Natural killer cell treated with Interleukin-12 subunit alpha and Interleukin-12 subunit beta and Interleukin-15 and Interleukin-18, amount 100 ng/mL, for 72 hours (primary cell): Measurements from ENCODE around the gene RTN4RL2. TPM values are rescaled to one million over a fixed set of nuclear protein-coding genes. Genes with fewer than 3 reads are reported as not detected.
A peak's percentile ranks its signal among the peaks of the same experiment; 100 is the strongest.

Experiments used
- ATAC-seq, 2 donors: fragments of 150-1000 bp; cut with Tn5 transposase in 1 of 2; sonication (Bioruptor Pico), chemical (Tn5 transposase) in 1 of 2; 2 replicates each; pipeline ENCODE4 v1.10.0; 2021
- DNase-seq: peaks from one replicate; pipeline ENCODE4 v3.0.0; 2022; ENCODE audit warnings: low spot score
- H3K27ac Mint-ChIP-seq, 2 donors: 1 replicate in 1 of 2; 2 replicates in 1 of 2; pipeline ENCODE4 v1.8.0; 2022; ENCODE audit warnings: mixed read lengths in 2 of 2, mild to moderate bottlenecking in 1 of 2, moderate library complexity in 1 of 2
- H3K27me3 Mint-ChIP-seq, 2 donors: 1 replicate in 1 of 2; 2 replicates in 1 of 2; pipeline ENCODE4 v1.8.0; 2022; ENCODE audit warnings: mixed read lengths in 2 of 2
- H3K36me3 Mint-ChIP-seq: one replicate; pipeline ENCODE4 v1.8.0; 2022; ENCODE audit warnings: mixed read lengths
- H3K4me1 Mint-ChIP-seq, 2 donors: 1 replicate in 1 of 2; 2 replicates in 1 of 2; pipeline ENCODE4 v1.8.0; 2022; ENCODE audit warnings: low read depth in 2 of 2, mixed read lengths in 2 of 2, mild to moderate bottlenecking in 1 of 2
- H3K4me3 Mint-ChIP-seq: one replicate; pipeline ENCODE4 v1.8.0; 2022; ENCODE audit warnings: mixed read lengths
- H3K9me3 Mint-ChIP-seq: 2 replicates; pipeline ENCODE4 v1.8.0; 2022; ENCODE audit warnings: mixed read lengths
- total RNA-seq, 2 donors: library from RNA; stranded (reverse); gene quantifications; one replicate each; pipeline ENCODE4 v1.2.3, GENCODE V29; 2022

RTN4RL2 gene
- total RNA-seq, 2 donors from 2014 or later = not detected

GRCh38 chr11:57474803-57475115 is 14.4 kb downstream of the RTN4RL2 start:
- Mint-ChIP-seq H3K27me3 (peaks cover 0 to 5% of the 10 kb centered on the region in 2 donors), H3K4me3 (peak overlapping the region; percentile 65), H3K27ac (no peak overlapping the region), H3K4me1 (peaks cover 14 to 23% of the 10 kb centered on the region in 2 donors), H3K36me3 (no peaks in the 10 kb centered on the region), H3K9me3 (no peaks in the 10 kb centered on the region)
- DNase-seq = no peak
- ATAC-seq = no peak

GRCh38 chr11:57475191-57475590 is 14.9 kb downstream of the RTN4RL2 start:
- Mint-ChIP-seq H3K9me3 (no peaks in the 10 kb centered on the region), H3K4me3 (peak overlapping the region; percentile 65), H3K4me1 (peaks cover 16 to 25% of the 10 kb centered on the region in 2 donors), H3K27me3 (peaks cover 0 to 5% of the 10 kb centered on the region in 2 donors), H3K27ac (no peak overlapping the region), H3K36me3 (no peaks in the 10 kb centered on the region)
- DNase-seq = no peak
- no peak for ATAC-seq

GRCh38 chr11:57475671-57476046 is 15.3 kb downstream of the RTN4RL2 start:
- ATAC-seq (no peak), DNase-seq (no peak)
- Mint-ChIP-seq H3K4me3 (peak overlapping the region; percentile 65), H3K27ac (no peak overlapping the region), H3K9me3 (no peaks in the 10 kb centered on the region), H3K36me3 (no peaks in the 10 kb centered on the region), H3K27me3 (peaks cover 0 to 5% of the 10 kb centered on the region in 2 donors), H3K4me1 (peaks cover 18 to 26% of the 10 kb centered on the region in 2 donors)

DNA sequence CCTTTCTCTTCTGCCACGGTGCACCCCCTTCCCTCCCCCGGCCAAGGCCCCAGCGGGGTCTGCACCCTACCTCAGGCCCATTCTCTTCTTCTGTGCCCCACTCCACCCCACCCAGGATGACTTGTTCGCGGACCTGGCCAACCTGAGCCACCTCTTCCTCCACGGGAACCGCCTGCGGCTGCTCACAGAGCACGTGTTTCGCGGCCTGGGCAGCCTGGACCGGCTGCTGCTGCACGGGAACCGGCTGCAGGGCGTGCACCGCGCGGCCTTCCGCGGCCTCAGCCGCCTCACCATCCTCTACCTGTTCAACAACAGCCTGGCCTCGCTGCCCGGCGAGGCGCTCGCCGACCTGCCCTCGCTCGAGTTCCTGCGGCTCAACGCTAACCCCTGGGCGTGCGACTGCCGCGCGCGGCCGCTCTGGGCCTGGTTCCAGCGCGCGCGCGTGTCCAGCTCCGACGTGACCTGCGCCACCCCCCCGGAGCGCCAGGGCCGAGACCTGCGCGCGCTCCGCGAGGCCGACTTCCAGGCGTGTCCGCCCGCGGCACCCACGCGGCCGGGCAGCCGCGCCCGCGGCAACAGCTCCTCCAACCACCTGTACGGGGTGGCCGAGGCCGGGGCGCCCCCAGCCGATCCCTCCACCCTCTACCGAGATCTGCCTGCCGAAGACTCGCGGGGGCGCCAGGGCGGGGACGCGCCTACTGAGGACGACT is 15.9 kb downstream of the RTN4RL2 start:
- Mint-ChIP-seq H3K4me1 (peaks cover 18 to 26% of the 10 kb centered on the region in 2 donors), H3K27me3 (peaks cover 3 to 10% of the 10 kb centered on the region in 2 donors), H3K36me3 (no peaks in the 10 kb centered on the region), H3K4me3 (peak overlapping the region; percentile 65), H3K9me3 (no peaks in the 10 kb centered on the region), H3K27ac (no peak overlapping the region)
- DNase-seq (no peak), ATAC-seq (peak; percentile 60 to 77)

DNA sequence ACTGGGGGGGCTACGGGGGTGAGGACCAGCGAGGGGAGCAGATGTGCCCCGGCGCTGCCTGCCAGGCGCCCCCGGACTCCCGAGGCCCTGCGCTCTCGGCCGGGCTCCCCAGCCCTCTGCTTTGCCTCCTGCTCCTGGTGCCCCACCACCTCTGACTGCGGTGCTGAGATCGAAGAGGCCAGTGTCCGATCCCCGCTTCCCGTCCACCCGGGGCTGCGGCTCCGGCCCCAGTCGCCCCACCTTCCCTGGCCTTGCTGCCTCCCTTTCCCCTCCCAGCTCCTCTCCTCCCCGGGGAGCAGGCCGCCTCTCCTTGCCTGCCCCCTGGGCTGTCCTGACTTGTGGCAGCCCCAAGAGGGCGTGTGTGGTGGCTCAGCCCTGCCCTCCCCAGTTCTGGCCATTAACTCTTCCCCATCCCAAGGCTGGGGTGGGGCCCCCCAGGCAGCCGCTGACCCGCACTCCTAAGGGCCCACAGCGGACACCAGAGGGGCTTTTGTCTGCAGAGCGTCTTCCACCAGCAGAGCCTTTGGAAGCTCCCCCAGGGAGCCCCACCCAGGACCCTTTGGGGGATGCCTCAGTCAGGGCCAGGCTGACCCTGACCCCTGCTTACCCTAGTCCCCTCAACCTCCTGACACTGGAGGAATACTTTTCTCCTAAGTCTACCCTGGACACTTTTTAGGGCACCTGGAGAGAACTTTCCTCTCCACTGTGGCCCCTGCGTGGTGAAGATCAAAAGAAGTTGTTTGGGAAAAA is 16.6 kb downstream of the RTN4RL2 start:
- Mint-ChIP-seq H3K36me3 (no peaks in the 10 kb centered on the region), H3K27me3 (peaks cover 9 to 18% of the 10 kb centered on the region in 2 donors), H3K9me3 (no peaks in the 10 kb centered on the region), H3K27ac (no peak overlapping the region), H3K4me1 (peaks cover 18 to 26% of the 10 kb centered on the region in 2 donors), H3K4me3 (peak overlapping the region; percentile 65)
- peak; percentile 55 to 74 for ATAC-seq
- no peak for DNase-seq

- Mint-ChIP-seq H3K4me1 (peaks cover 18 to 26% of the 10 kb centered on the region in 2 donors), H3K36me3 (no peaks in the 10 kb centered on the region), H3K9me3 (no peaks in the 10 kb centered on the region), H3K27ac (peak overlapping the region in 1 of 2 donors; percentile 26), H3K4me3 (peak overlapping the region; percentile 65), H3K27me3 (peaks cover 12 to 19% of the 10 kb centered on the region in 2 donors)
- ATAC-seq (no peak), DNase-seq (no peak)
Observed at GRCh38 chr11:57477507-57478189, 17.3 kb downstream of the RTN4RL2 start.

- no peaks in the 10 kb centered on the region for H3K36me3 Mint-ChIP-seq
- no peak for ATAC-seq
- H3K9me3 Mint-ChIP-seq = no peaks in the 10 kb centered on the region
- H3K4me3 Mint-ChIP-seq = peak overlapping the region; percentile 3
- peaks cover 7 to 16% of the 10 kb centered on the region in 2 donors for H3K4me1 Mint-ChIP-seq
- no peak for DNase-seq
- H3K27ac Mint-ChIP-seq = no peak overlapping the region
- H3K27me3 Mint-ChIP-seq = peaks cover 12 to 19% of the 10 kb centered on the region in 2 donors
Observed at GRCh38 chr11:57479021-57479663, 18.8 kb downstream of the RTN4RL2 start.

GRCh38 chr11:57479911-57480310 is 19.6 kb downstream of the RTN4RL2 start:
- DNase-seq (no peak), ATAC-seq (no peak)
- Mint-ChIP-seq H3K4me3 (peak overlapping the region; percentile 3), H3K36me3 (peaks cover 3% of the 10 kb centered on the region), H3K27me3 (peaks cover 14 to 19% of the 10 kb centered on the region in 2 donors), H3K4me1 (peaks cover 4 to 10% of the 10 kb centered on the region in 2 donors), H3K9me3 (no peaks in the 10 kb centered on the region), H3K27ac (no peak overlapping the region)

GRCh38 chr11:57480409-57481137 is 20.2 kb downstream of the RTN4RL2 start:
- no peak overlapping the region for H3K4me3 Mint-ChIP-seq
- no peaks in the 10 kb centered on the region for H3K9me3 Mint-ChIP-seq
- DNase-seq = no peak
- peaks cover 5% of the 10 kb centered on the region for H3K36me3 Mint-ChIP-seq
- H3K4me1 Mint-ChIP-seq = peaks cover 4 to 6% of the 10 kb centered on the region in 2 donors
- no peak overlapping the region for H3K27ac Mint-ChIP-seq
- ATAC-seq = peak; percentile 54 to 64
- H3K27me3 Mint-ChIP-seq = peaks cover 14 to 19% of the 10 kb centered on the region in 2 donors

DNA sequence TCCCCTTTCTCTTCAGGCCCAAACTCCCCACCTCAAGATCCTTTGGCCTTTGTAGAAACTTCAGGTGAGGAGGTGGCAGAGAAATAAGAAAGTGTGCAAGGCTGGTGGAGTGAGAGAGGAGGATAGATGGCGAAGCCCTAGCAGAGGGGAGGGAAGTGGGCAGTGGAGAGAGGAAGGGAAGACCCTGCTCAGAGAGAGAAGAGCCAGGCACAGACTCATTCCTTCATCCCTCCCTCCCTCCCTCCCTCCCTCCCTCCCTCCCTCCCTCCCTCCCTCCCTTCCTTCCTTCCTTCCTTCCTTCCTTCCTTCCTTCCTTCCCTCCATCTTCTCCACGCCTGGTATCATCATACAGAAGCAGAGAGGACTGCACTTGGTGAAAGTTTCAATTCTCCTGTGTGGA is 21.0 kb downstream of the RTN4RL2 start:
- Mint-ChIP-seq H3K36me3 (peaks cover 5% of the 10 kb centered on the region), H3K27me3 (peaks cover 14 to 19% of the 10 kb centered on the region in 2 donors), H3K4me1 (peaks cover 4 to 6% of the 10 kb centered on the region in 2 donors), H3K27ac (no peak overlapping the region), H3K4me3 (no peak overlapping the region), H3K9me3 (no peaks in the 10 kb centered on the region)
- DNase-seq (no peak), ATAC-seq (no peak)

DNA sequence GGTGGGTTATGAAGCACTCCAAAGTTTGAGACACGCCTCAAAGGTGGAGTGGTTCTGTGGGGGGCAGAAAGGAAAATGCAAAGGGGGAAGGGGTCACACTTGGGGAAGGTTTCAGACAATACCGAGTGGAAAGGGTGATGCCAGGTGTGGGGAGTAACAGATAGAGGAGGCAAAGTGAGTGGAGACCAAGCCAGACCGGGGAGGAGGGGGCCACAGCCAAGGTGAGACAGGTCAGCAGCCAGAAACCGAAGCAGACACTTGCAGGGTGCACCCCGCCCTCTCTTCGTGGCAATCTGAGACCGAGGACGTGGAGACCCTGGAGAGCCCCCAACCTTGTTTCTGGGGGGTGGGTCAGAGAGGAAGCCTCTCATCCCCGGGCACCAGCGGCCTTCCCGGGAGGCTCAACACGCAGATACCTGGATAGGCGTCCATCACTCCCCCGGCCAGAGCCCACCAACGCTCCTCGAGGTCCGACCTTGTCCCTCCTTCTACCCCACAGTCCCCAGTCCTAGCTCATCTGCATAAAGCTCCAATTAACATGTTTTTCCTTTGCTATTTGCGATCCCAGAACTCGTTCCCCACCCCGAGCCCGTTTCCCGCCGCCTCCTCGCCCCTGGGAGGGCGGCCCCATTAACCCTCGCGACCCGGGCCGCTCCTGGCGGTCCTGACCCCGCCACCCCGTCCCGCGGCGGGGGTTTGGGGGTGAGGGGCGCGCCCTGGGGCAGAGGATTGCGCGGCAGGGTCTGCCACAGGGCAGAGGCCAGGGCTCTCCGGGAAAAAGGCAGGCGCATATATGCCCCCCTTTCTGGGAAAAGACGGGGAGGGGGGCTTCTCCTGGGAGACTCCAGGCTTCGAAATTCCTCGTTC is 21.8 kb downstream of the RTN4RL2 start:
- DNase-seq = no peak
- H3K27ac Mint-ChIP-seq = no peak overlapping the region
- peaks cover 14 to 19% of the 10 kb centered on the region in 2 donors for H3K27me3 Mint-ChIP-seq
- ATAC-seq = no peak
- H3K9me3 Mint-ChIP-seq = no peaks in the 10 kb centered on the region
- peaks cover 3 to 4% of the 10 kb centered on the region in 2 donors for H3K4me1 Mint-ChIP-seq
- no peak overlapping the region for H3K4me3 Mint-ChIP-seq
- peaks cover 5% of the 10 kb centered on the region for H3K36me3 Mint-ChIP-seq

GRCh38 chr11:57482782-57483561 is 22.6 kb downstream of the RTN4RL2 start:
- Mint-ChIP-seq H3K9me3 (no peaks in the 10 kb centered on the region), H3K4me1 (peaks cover 3 to 4% of the 10 kb centered on the region in 2 donors), H3K36me3 (peaks cover 5% of the 10 kb centered on the region), H3K27ac (no peak overlapping the region), H3K27me3 (peaks cover 14 to 17% of the 10 kb centered on the region in 2 donors), H3K4me3 (no peak overlapping the region)
- ATAC-seq = peak; percentile 68 to 81
- DNase-seq = peak; percentile 78
